ENCODE measurements around the gene NLRP9.

Gene NLRP9

DNA sequence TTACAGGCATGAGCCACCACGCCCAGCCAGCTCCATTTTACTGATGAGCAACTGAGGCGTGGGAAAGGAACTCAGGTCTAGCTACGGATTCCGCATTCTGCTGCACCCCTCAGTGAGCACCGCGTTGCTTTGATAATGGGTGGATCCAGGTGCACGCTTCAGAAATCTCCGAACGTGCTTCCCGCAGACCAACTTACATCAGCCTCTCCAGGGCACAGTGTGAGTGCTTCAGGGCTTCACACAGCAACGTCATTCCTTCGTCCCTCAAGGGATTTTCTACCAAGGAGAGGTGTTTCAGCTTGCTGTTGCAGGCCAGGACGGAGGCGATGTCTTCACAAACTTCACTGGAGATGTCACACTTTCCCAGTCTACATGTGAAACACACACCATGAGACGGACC, 21.7 kb downstream of the NLRP9 start:
- no peak overlapping the region for H3K4me3 ChIP-seq (ENCODE audit: low read length)
- TF ChIP-seq, protein P1, sequence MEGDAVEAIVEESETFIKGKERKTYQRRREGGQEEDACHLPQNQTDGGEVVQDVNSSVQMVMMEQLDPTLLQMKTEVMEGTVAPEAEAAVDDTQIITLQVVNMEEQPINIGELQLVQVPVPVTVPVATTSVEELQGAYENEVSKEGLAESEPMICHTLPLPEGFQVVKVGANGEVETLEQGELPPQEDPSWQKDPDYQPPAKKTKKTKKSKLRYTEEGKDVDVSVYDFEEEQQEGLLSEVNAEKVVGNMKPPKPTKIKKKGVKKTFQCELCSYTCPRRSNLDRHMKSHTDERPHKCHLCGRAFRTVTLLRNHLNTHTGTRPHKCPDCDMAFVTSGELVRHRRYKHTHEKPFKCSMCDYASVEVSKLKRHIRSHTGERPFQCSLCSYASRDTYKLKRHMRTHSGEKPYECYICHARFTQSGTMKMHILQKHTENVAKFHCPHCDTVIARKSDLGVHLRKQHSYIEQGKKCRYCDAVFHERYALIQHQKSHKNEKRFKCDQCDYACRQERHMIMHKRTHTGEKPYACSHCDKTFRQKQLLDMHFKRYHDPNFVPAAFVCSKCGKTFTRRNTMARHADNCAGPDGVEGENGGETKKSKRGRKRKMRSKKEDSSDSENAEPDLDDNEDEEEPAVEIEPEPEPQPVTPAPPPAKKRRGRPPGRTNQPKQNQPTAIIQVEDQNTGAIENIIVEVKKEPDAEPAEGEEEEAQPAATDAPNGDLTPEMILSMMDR (IDR thresholded peaks at IDR 0.05; ENCODE audit: insufficient read depth, low read depth, low read length, missing control alignments): no peak
- DNase-seq (ENCODE audit: low read depth): no peak

DNA sequence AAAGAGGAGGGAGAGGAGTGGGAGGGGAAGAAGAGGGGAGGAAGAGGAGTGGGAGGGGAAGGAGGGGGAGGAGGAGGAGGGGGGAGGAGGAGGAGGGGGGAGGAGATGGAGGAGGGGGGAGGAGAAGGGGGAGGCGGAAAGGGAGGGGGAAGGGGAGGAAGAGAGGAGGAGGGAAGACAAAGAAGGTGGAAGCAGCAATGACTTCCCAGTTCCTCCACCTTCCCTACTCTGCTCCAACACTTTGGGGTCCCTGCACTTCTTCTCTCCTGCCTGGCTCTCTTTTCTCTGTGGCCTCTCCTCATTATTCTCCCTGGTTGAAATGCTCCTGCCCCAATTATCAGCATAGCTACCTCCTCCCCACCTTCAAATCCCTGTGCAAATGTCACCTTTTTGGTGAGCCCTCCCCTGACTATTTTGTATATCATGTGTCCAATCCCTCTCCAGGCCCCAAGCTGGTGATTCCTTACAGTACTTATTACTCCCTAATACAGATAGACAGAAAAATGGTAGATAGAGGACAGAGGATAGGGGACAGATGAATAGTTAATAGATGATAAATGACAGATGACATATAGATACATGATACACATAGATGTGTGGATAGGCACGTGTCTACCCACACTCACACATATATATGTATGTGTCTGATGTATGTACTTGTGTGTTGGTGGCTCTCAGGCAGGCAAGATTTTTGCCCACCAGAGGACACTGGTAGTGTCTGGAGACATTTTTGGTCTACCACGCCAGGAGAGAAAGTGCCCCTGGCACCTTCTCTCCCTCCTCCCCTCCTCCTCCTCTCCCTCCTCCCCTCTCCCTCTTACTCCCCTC, 25.2 kb downstream of the NLRP9 start:
- H3K4me3 ChIP-seq (ENCODE audit: low read length): no peak overlapping the region
- no peak for DNase-seq (ENCODE audit: low read depth)
- TF ChIP-seq, protein P1 (IDR thresholded peaks at IDR 0.05; ENCODE audit: insufficient read depth, low read depth, low read length, missing control alignments): no peak

DNA sequence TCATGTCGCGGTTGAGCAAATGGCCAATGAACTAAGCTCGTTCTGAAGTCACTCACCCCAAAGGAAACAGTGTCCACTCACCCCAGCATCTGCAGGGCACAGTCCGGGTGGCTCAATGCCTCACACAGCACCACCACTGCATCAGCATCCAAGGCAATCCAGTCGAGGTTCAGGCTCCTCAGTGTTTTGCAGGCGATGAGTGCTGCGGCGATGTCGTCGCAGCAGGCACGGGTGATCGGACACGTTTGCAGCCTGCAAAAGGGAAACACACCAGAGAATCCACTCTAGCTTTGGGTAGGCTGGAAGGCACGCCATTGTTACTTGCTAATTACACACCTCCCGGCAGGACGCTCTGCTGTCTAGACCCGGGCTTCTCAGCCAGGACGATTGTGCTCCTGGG, 26.5 kb downstream of the NLRP9 start:
- TF ChIP-seq, protein P1 (IDR thresholded peaks at IDR 0.05; ENCODE audit: insufficient read depth, low read depth, low read length, missing control alignments): no peak
- no peak overlapping the region for H3K4me3 ChIP-seq (ENCODE audit: low read length)
- DNase-seq (ENCODE audit: low read depth): no peak

DNA sequence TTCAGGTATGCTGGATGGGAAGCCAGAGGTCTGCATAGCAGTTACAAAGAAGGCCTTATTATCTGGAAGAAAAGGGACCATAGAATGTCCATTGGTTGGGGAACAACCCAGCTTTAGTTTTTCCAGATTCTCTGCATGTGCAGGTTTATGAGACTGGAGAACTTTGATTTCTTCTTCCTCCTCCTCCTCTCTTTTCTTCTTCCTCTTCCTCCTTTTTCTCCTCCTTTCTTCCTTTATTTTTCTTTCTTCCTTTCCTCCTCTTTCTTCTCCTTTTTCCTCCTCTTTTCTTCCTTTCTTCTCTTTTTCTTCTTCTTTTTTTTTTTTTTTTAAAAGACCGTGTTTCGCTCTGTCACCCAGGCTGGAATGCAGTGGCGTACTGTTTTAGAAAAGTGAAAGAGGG, 32.2 kb downstream of the NLRP9 start:
- no peak overlapping the region for H3K4me3 ChIP-seq (ENCODE audit: low read length)
- TF ChIP-seq, protein P1 (IDR thresholded peaks at IDR 0.05; ENCODE audit: insufficient read depth, low read depth, low read length, missing control alignments): no peak

DNA sequence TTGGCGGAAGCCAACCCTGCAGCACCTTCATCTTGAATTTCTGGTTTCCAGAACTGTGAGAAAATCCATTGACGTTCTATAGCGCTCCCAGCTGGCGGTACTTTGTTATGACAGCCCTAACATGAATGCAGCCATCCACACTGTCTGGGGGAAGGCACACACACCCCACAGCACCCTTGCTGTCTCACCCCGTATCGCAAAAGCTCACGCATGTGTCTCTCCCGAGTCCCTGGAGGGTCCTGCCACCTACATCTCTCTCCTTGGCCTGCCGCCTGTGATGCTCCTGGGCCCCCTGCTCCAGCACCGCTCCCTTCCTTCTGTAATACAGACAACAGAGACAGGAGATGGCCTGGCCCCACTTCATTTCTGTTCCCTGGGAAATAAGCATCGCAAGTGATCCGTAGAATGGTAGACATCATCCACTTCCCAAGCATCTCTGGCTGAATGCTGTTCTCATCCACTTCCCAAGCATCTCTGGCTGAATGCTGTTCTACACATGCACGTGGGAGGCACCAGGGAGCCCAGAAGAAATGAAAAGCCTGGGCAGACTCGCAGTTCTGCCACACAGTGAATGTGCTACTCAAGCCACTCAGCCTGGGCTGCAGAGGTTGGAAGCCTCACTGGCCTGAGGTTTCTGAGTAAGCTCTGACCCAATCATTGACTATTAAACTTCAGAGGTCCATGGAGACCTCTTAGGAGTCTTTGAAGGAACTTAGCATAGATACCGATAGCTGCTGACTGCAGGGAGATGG, 33.5 kb downstream of the NLRP9 start:
- no peak overlapping the region for H3K4me3 ChIP-seq (ENCODE audit: low read length)
- DNase-seq (ENCODE audit: low read depth): no peak
- TF ChIP-seq, protein P1 (IDR thresholded peaks at IDR 0.05; ENCODE audit: insufficient read depth, low read depth, low read length, missing control alignments): no peak

More for the DNA sequence above, 32.2 kb downstream of the NLRP9 start:
- DNase-seq (ENCODE audit: low read depth): no peak

DNA sequence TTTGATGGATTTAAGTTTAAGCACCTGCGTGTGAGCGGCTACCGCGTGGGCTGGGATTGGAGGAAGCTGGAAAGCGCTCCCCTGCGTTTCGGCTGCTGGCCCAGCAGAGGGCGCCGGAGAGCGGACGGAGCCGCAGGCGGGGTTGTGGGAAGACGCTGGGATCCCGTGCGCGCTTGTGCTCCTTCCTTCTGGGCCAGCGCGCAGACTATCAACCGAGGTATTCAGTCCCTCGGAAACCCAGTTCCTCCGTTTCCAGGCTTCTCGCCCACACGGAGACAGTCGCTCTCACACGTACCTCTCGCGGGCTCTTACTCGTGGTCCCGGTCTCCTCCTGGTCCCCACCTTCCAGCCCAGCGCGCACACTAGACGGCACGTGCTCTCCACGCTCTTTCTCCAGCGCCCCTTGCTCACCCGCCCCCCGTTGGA, 34.4 kb downstream of the NLRP9 start:
- no peak overlapping the region for H3K4me3 ChIP-seq (ENCODE audit: low read length)
- TF ChIP-seq, protein P1 (IDR thresholded peaks at IDR 0.05; ENCODE audit: insufficient read depth, low read depth, low read length, missing control alignments): peak; percentile 50
- DNase-seq (ENCODE audit: low read depth): peak; percentile 13
